Neural cell (in vitro differentiated cells): ENCODE data around the gene ZDHHC14.

ENCODE experiments used
- EZH2 ChIP-seq: fragments of 200-600, 300-800 bp; shearing (Covaris generic), sonication (generic); IDR thresholded peaks from 2 replicates; pipeline ENCODE4 v1.6.1; 2014; ENCODE audit warnings: antibody characterized with exemption, low read length, borderline replicate concordance, mild to moderate bottlenecking; ENCODE audit not compliant: insufficient read depth, poor library complexity, severe bottlenecking
- POLR2AphosphoS5 ChIP-seq: IDR thresholded peaks from 2 replicates; pipeline ENCODE4 v1.6.1; 2012
- RAD21 ChIP-seq: fragments of 450-650 bp; conservative IDR thresholded peaks from 2 replicates; pipeline ENCODE4 v1.6.1; 2014; ENCODE audit warnings: antibody characterized with exemption, mild to moderate bottlenecking, moderate library complexity
- TF ChIP-seq, protein P1 (sequence below): fragments of 450-650 bp; IDR thresholded peaks from 2 replicates; pipeline ENCODE4 v1.5.1; 2014; ENCODE audit warnings: antibody characterized with exemption, mild to moderate bottlenecking, moderate library complexity; ENCODE audit not compliant: poor library complexity, severe bottlenecking

DNA sequence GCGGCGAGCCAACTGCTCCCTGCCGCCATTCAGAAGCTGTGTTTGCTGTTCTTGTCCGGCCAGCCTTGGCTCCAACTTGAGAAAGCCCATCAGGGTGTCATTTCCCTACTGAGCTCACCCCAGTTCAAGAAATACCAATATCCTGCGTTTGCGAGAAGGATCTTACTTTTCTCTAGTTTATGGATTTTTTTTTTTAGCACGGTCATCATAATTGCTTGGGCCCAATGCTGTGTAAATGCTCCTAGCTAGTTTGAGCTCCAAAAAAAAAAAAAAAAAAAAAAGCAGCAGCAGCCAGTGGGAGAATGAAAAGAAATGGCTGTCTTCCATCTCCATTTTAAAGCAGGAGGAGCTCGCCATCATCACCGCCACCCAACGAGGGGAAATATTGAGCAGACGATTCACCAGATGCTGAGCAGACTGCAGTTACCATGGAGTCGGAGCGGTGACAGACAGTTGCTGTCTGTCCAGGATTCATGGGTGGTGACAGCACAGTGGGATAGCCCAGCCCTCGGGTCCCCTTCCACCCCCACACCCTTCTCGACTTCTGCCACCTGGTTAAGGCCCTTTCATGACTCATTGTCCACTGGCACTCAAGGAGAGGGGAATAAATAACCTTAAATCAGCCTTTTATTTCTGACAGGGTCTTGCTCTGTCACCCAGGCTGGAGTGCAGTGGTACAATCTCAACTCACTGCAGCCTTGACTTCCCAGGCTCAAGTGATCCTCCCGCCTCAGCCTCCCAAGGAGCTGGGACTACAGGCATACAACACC lies 309.6 kb downstream of the ZDHHC14 start:
- TF ChIP-seq, protein P1, sequence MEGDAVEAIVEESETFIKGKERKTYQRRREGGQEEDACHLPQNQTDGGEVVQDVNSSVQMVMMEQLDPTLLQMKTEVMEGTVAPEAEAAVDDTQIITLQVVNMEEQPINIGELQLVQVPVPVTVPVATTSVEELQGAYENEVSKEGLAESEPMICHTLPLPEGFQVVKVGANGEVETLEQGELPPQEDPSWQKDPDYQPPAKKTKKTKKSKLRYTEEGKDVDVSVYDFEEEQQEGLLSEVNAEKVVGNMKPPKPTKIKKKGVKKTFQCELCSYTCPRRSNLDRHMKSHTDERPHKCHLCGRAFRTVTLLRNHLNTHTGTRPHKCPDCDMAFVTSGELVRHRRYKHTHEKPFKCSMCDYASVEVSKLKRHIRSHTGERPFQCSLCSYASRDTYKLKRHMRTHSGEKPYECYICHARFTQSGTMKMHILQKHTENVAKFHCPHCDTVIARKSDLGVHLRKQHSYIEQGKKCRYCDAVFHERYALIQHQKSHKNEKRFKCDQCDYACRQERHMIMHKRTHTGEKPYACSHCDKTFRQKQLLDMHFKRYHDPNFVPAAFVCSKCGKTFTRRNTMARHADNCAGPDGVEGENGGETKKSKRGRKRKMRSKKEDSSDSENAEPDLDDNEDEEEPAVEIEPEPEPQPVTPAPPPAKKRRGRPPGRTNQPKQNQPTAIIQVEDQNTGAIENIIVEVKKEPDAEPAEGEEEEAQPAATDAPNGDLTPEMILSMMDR = no peak
- no peak for TF ChIP-seq POLR2AphosphoS5
- no peak for TF ChIP-seq EZH2
- TF ChIP-seq RAD21 = no peak
